GM12878 (cell line): ENCODE data around the gene BMP7. TPM values are rescaled to one million over a fixed set of nuclear protein-coding genes. Genes with fewer than 3 reads are reported as not detected.

ENCODE experiments used
- ATAC-seq: fragments of 200-7000 bp; cut with Tn5 transposase; 3 replicates; pipeline ENCODE4 v1.9.1; 2020; ENCODE audit warnings: mild to moderate bottlenecking, moderate library complexity
- BruUV-seq: library from RNA; stranded (reverse); fragments of 400-500 nt; replicated peaks from 2 replicates; lab custom pipeline; 2021; lab: Mats Ljungman, UMichigan
- CTCF ChIA-PET: fragments of 300-600 bp; sonication (Branson Sonifier 250); formaldehyde crosslinking; extraction: SDS; loops from one replicate; lab custom pipeline; 2021; ENCODE audit warnings: inconsistent platforms; lab: Yijun Ruan, JAX
- POLR2A ChIA-PET: fragments of 350-600 bp; formaldehyde crosslinking; extraction: SDS; loops from one replicate; lab custom pipeline; 2021; ENCODE audit warnings: inconsistent platforms; lab: Charles Lee
- RAD21 ChIA-PET: fragments of 300-600 bp; sonication (Branson Sonifier 250); formaldehyde crosslinking; loops from one replicate; lab custom pipeline; 2023; ENCODE audit warnings: antibody characterized with exemption; ENCODE audit not compliant: unreplicated experiment; lab: Charles Lee
- SMC1A ChIA-PET: fragments of 300-600 bp; sonication (Branson Sonifier 250); formaldehyde crosslinking; loops from one replicate; lab custom pipeline; 2023; ENCODE audit not compliant: unreplicated experiment, uncharacterized antibody; lab: Charles Lee
- DNase-seq: peaks from one replicate; pipeline ENCODE4 v3.0.0-alpha.2; 2011; ENCODE audit warnings: low read depth, low spot score
- FAIRE-seq: peaks from 3 replicates; lab custom pipeline; 2011; peaks lifted over from hg19 to GRCh38; lab: Jason Lieb, UNC
- H2AFZ ChIP-seq: 2 replicates; pipeline ENCODE4 v1.6.0; 2011; ENCODE audit warnings: low read depth, low read length, control low read depth; ENCODE audit not compliant: control insufficient read depth
- H3K27ac ChIP-seq: 2 replicates; pipeline ENCODE4 v1.5.1; 2011; ENCODE audit warnings: control low read depth; ENCODE audit not compliant: control insufficient read depth, insufficient read depth
- H3K27me3 ChIP-seq, 2 experiments: replicated peaks in 1 of 2; 2 replicates each; pipeline versions ENCODE4 v1.6.0 to v1.6.1; 2011; ENCODE audit warnings: low read length in 1 of 2; ENCODE audit not compliant: control insufficient read depth in 2 of 2, insufficient read depth in 2 of 2
- H3K36me3 ChIP-seq, 2 experiments: 2 replicates each; pipeline ENCODE4 v1.5.1; 2011; ENCODE audit warnings: low read length in 1 of 2; ENCODE audit not compliant: control insufficient read depth in 2 of 2, insufficient read depth in 2 of 2
- H3K4me1 ChIP-seq: 2 replicates; pipeline ENCODE4 v1.6.1; 2011; ENCODE audit warnings: mild to moderate bottlenecking, low read length, moderate library complexity, mixed read lengths; ENCODE audit not compliant: control insufficient read depth, insufficient read depth
- H3K4me2 ChIP-seq: 2 replicates; pipeline ENCODE4 v1.6.0; 2011; ENCODE audit warnings: control low read depth; ENCODE audit not compliant: control insufficient read depth, insufficient read depth
- H3K4me3 ChIP-seq: fragments of 200-600 bp; sonication (generic); 2 replicates; pipeline ENCODE4 v1.5.1; 2016
- H3K79me2 ChIP-seq: 2 replicates; pipeline ENCODE4 v1.6.0; 2011; ENCODE audit warnings: low read length; ENCODE audit not compliant: control insufficient read depth, insufficient read depth
- H3K9ac ChIP-seq: 2 replicates; pipeline ENCODE4 v1.8.0; 2011; ENCODE audit warnings: low read length, control low read depth, mixed read lengths; ENCODE audit not compliant: control insufficient read depth, insufficient read depth
- H3K9me3 ChIP-seq: replicated peaks from 3 replicates; pipeline ENCODE4 v1.5.1; 2011; ENCODE audit warnings: mild to moderate bottlenecking, low read length; ENCODE audit not compliant: control insufficient read depth, insufficient read depth
- H4K20me1 ChIP-seq: 2 replicates; pipeline ENCODE4 v1.6.0; 2011; ENCODE audit not compliant: control insufficient read depth, insufficient read depth
- CBX3 ChIP-seq: fragments of 200-600 bp; sonication (generic); IDR thresholded peaks from 2 replicates; pipeline ENCODE4 v1.6.1; 2016; ENCODE audit warnings: low read depth, borderline replicate concordance
- EGR1 ChIP-seq, 2 experiments: IDR thresholded peaks; 1 replicate in 1 of 2; 2 replicates in 1 of 2; pipeline ENCODE4 v1.6.1; 2011 to 2012; ENCODE audit warnings: low read depth in 2 of 2, low read length in 2 of 2, borderline replicate concordance in 1 of 2, mild to moderate bottlenecking in 1 of 2, moderate library complexity in 1 of 2
- ELK1 ChIP-seq: IDR thresholded peaks from 2 replicates; pipeline ENCODE4 v1.6.1; 2012; ENCODE audit warnings: low read depth, low read length, improper control_type of control experiment
- IKZF2 ChIP-seq, 2 experiments: fragments of 450-650 bp; IDR thresholded peaks; 2 replicates each; pipeline ENCODE4 v1.6.1; 2017; ENCODE audit warnings: mild to moderate bottlenecking in 2 of 2, moderate library complexity in 2 of 2
- KAT2A ChIP-seq: conservative IDR thresholded peaks from 2 replicates; pipeline ENCODE4 v1.6.1; 2011; ENCODE audit warnings: low read depth, low read length; ENCODE audit not compliant: control insufficient read depth
- RAD51 ChIP-seq: fragments of 450-650 bp; IDR thresholded peaks from 2 replicates; pipeline ENCODE4 v1.6.1; 2016; ENCODE audit warnings: moderate library complexity, mild to moderate bottlenecking, inconsistent platforms
- RELB ChIP-seq: fragments of 450-650 bp; IDR thresholded peaks from 2 replicates; pipeline ENCODE4 v1.6.1; 2017; ENCODE audit warnings: low read depth, mild to moderate bottlenecking, moderate library complexity
- SIX5 ChIP-seq: IDR thresholded peaks from 2 replicates; pipeline ENCODE4 v1.6.1; 2011; ENCODE audit warnings: mild to moderate bottlenecking, low read depth, low read length, moderate library complexity; ENCODE audit not compliant: severe bottlenecking
- ZSCAN29 ChIP-seq: fragments of 450-650 bp; IDR thresholded peaks from 2 replicates; pipeline ENCODE4 v1.6.1; 2017; ENCODE audit warnings: mild to moderate bottlenecking, moderate library complexity
- WGBS: methylation state at CpG from one replicate; pipeline ENCODE4 v1.1.6; 2016; ENCODE audit warnings: low lambda C conversion rate; ENCODE audit not compliant: insufficient replicate concordance, insufficient coverage; ENCODE audit errors: missing lambda C conversion rate; 5-methylcytosine and 5-hydroxymethylcytosine counted together
- in situ Hi-C: fragments of 300-500 bp; cut with MboI; formaldehyde crosslinking; loops from 9 replicates; pipeline ENCODE4 v1.14.3; 2018; ENCODE audit warnings: mixed read lengths
- intact Hi-C: fragments of 100-400 bp; cut with micrococcal nuclease; formaldehyde crosslinking; loops from one replicate; pipeline ENCODE4 v1.14.2; 2022; ENCODE audit not compliant: unreplicated experiment
- polyA plus RNA-seq, 11 experiments: library from polyadenylated mRNA; depleted of rRNA in 4 of 11; unstranded in 6 of 11; stranded (reverse) in 5 of 11; fragments of >200 nt; fragmentation: Nextera tagmentation in 4 of 11; fragmentation: Illumina TruSeq in 1 of 11; extraction: Ambion mirVana in 4 of 11; extraction: Trizol in 1 of 11; gene quantifications; 1 replicate in 1 of 11; 2 replicates in 10 of 11; pipeline versions ENCODE4 v1.2.1 to v1.2.3, GENCODE V29; 2011 to 2016; ENCODE audit warnings: inconsistent platforms in 2 of 11, missing spikeins in 2 of 11, low read depth in 1 of 11
- total RNA-seq, 4 experiments: library from RNA; depleted of rRNA in 3 of 4; stranded (reverse); fragments of >200 nt in 3 of 4; fragmentation: Illumina TruSeq in 1 of 4; extraction: Trizol in 1 of 4; gene quantifications; 2 replicates each; pipeline versions ENCODE4 v1.2.1 to v1.2.3, GENCODE V29; 2013 to 2021

BMP7 gene
- total and polyA plus RNA-seq, 10 of the 15 experiments (the other 5 are each of a cell fraction or from before 2014, with no cell fraction given), result 0.18 to 0.51 (median 0.28) TPM; not detected in 7

GRCh38 chr20:57173041-57173440, 93.4 kb downstream of the BMP7 start:
- Histone ChIP-seq H3K9me3 (no peaks in the 10 kb centered on the region), H3K4me2 (no peak overlapping the region), H3K9ac (no peak overlapping the region), H4K20me1 (no peaks in the 10 kb centered on the region), H3K4me3 (no peak overlapping the region), H3K27ac (no peak overlapping the region), H3K36me3 (no peaks in the 10 kb centered on the region), H3K79me2 (no peaks in the 10 kb centered on the region), H2AFZ (no peak overlapping the region), H3K4me1 (peaks cover 3% of the 10 kb centered on the region), H3K27me3 (no peaks in the 10 kb centered on the region; a peak in 1 of 4 replicates)
- intact Hi-C loops, result no loop called here
- ATAC-seq (no peak), FAIRE-seq (no peak), DNase-seq (no peak)
- ChIA-PET SMC1A (no interaction called here), RAD21 (no interaction called here), POLR2A (no interaction called here), CTCF (no interaction called here)
- no TSS peak for BruUV-seq
- in situ Hi-C loops, result no loop called here
- TF ChIP-seq IKZF2 (IDR thresholded peaks at IDR 0.05), result no peak
- TF ChIP-seq RELB, result no peak
- no peak for TF ChIP-seq ZSCAN29
- TF ChIP-seq CBX3, result no peak
- TF ChIP-seq KAT2A, result no peak
- TF ChIP-seq RAD51, result no peak
- TF ChIP-seq EGR1 (IDR thresholded peaks at IDR 0.05; ENCODE audit: borderline replicate concordance in 1 of 2, low read depth in 2 of 2, low read length in 2 of 2), result no peak
- TF ChIP-seq SIX5, result no peak
- no peak for TF ChIP-seq ELK1
- TF ChIP-seq, all 136 proteins: peak for 0
- 62% methylated on average over 15 of the region's 15 CpGs for WGBS
